Stimulated activated CD8-positive, alpha-beta memory T cell treated with anti-CD3 and anti-CD28 coated beads, Interleukin-15, amount 100 ng/mL, for 24 hours (primary cell): ENCODE results near the gene NDUFB8.
"Not testable (repeated sequence)": the region's sequence is repeated elsewhere in the genome, so short reads cannot be mapped to it uniquely, and the experiment has no call there.

ENCODE experiments used
- DNase-seq: peaks from one replicate; pipeline ENCODE4 v3.0.0-alpha.2; 2020; ENCODE audit warnings: low read depth

Gene NDUFB8

GRCh38 chr10:100529475-100530298 lies at the start of gene NDUFB8:
NDUFB8 (minus strand) TSS chr10:100529871; CDS start chr10:100529851, 20 bp downstream.
- DNase-seq, result peak; percentile 75

GRCh38 chr10:100576282-100576635 lies 46.6 kb upstream of the NDUFB8 start:
- DNase-seq, result no peak

- DNase-seq, result no peak
Observed at GRCh38 chr10:100575585-100576281, 46.1 kb upstream of the NDUFB8 start.

GRCh38 chr10:100575146-100575545 lies 45.5 kb upstream of the NDUFB8 start:
- not testable (repeated sequence) for DNase-seq

GRCh38 chr10:100571084-100571856 lies 41.6 kb upstream of the NDUFB8 start:
- no peak for DNase-seq

GRCh38 chr10:100570506-100570905 lies 40.8 kb upstream of the NDUFB8 start:
- no peak for DNase-seq

- DNase-seq, result no peak
Observed at GRCh38 chr10:100569687-100570481, 40.2 kb upstream of the NDUFB8 start.

GRCh38 chr10:100568912-100569311 lies 39.2 kb upstream of the NDUFB8 start:
- no peak for DNase-seq

- no peak for DNase-seq
Observed at GRCh38 chr10:100567826-100568225, 38.2 kb upstream of the NDUFB8 start.

- no peak for DNase-seq
Observed at GRCh38 chr10:100567249-100567648, 37.6 kb upstream of the NDUFB8 start.

- no peak for DNase-seq
Observed at GRCh38 chr10:100566561-100566960, 36.9 kb upstream of the NDUFB8 start.

- DNase-seq, result no peak
Observed at GRCh38 chr10:100565206-100565985, 35.7 kb upstream of the NDUFB8 start.

GRCh38 chr10:100562008-100562672 lies 32.5 kb upstream of the NDUFB8 start:
- DNase-seq, result peak; percentile 41

GRCh38 chr10:100561005-100561404 lies 31.3 kb upstream of the NDUFB8 start:
- no peak for DNase-seq

- no peak for DNase-seq
Observed at GRCh38 chr10:100560248-100560647, 30.6 kb upstream of the NDUFB8 start.

- no peak for DNase-seq
Observed at GRCh38 chr10:100554902-100555301, 25.2 kb upstream of the NDUFB8 start.

GRCh38 chr10:100553929-100554328 lies 24.3 kb upstream of the NDUFB8 start:
- no peak for DNase-seq

- DNase-seq, result no peak
Observed at GRCh38 chr10:100551738-100552137, 22.1 kb upstream of the NDUFB8 start.

- DNase-seq, result no peak
Observed at GRCh38 chr10:100551196-100551595, 21.5 kb upstream of the NDUFB8 start.

GRCh38 chr10:100544950-100545349 lies 15.3 kb upstream of the NDUFB8 start:
- no peak for DNase-seq
